IMR-90 (cell line): ENCODE results near the gene BRPF3. TPM values are rescaled to one million over a fixed set of nuclear protein-coding genes. Genes with fewer than 3 reads are reported as not detected.

ENCODE experiments used
- ATAC-seq: fragments of 200-7000 bp; cut with Tn5 transposase; 2 replicates; pipeline ENCODE4 v1.9.1; 2020; ENCODE audit warnings: low read depth, mild to moderate bottlenecking, moderate library complexity
- BruUV-seq: library from RNA; stranded (reverse); fragments of 400-500 nt; replicated peaks from 2 replicates; lab custom pipeline; 2021; lab: Mats Ljungman, UMichigan
- CTCF ChIA-PET: fragments of 300-600 bp; formaldehyde crosslinking; extraction: SDS; loops from one replicate; lab custom pipeline; 2021; ENCODE audit warnings: antibody characterized with exemption; lab: Yijun Ruan, JAX
- POLR2A ChIA-PET: fragments of 300-600 bp; sonication (Branson Sonifier 250); formaldehyde crosslinking; loops from one replicate; lab custom pipeline; 2022; ENCODE audit warnings: antibody characterized with exemption; ENCODE audit not compliant: unreplicated experiment; lab: Charles Lee
- DNase-seq: peaks from one replicate; pipeline ENCODE4 v3.0.0; 2013
- H2AFZ ChIP-seq: replicated peaks from 2 replicates; pipeline ENCODE3; 2013; ENCODE audit warnings: low read length, mild to moderate bottlenecking; ENCODE audit not compliant: poor library complexity
- H2AK5ac ChIP-seq: 2 replicates; pipeline ENCODE4 v1.6.1; 2013; ENCODE audit warnings: low read depth, low read length, inconsistent platforms
- H2AK9ac ChIP-seq: replicated peaks from 2 replicates; pipeline ENCODE3; 2013; ENCODE audit warnings: mild to moderate bottlenecking, low read depth, low read length, moderate library complexity; ENCODE audit not compliant: poor library complexity
- H2BK120ac ChIP-seq: 2 replicates; pipeline ENCODE4 v1.6.1; 2013; ENCODE audit warnings: low read depth, low read length, inconsistent platforms
- H2BK15ac ChIP-seq: 3 replicates; pipeline ENCODE4 v1.6.1; 2013; ENCODE audit warnings: low read depth, low read length, inconsistent platforms
- H2BK20ac ChIP-seq: 2 replicates; pipeline ENCODE4 v1.6.1; 2013; ENCODE audit warnings: low read depth, mild to moderate bottlenecking, inconsistent platforms, low read length, moderate library complexity
- H2BK5ac ChIP-seq: 2 replicates; pipeline ENCODE4 v1.6.1; 2013; ENCODE audit warnings: mild to moderate bottlenecking, low read depth, low read length, inconsistent platforms; ENCODE audit not compliant: poor library complexity, severe bottlenecking
- H3K14ac ChIP-seq: replicated peaks from 2 replicates; pipeline ENCODE4 v1.6.1; 2013; ENCODE audit warnings: low read depth, low read length, inconsistent platforms
- H3K18ac ChIP-seq: 2 replicates; pipeline ENCODE4 v1.6.1; 2013; ENCODE audit warnings: low read depth, low read length, control low read depth
- H3K23ac ChIP-seq: 2 replicates; pipeline ENCODE4 v1.6.1; 2013; ENCODE audit warnings: low read depth, low read length, inconsistent platforms
- H3K27ac ChIP-seq: 2 replicates; pipeline ENCODE4 v1.5.1; 2013; ENCODE audit warnings: mild to moderate bottlenecking, control low read depth, low read length; ENCODE audit not compliant: insufficient read depth
- H3K27me3 ChIP-seq: 2 replicates; pipeline ENCODE4 v1.6.1; 2013; ENCODE audit warnings: low read length; ENCODE audit not compliant: control insufficient read depth, insufficient read depth
- H3K36me3 ChIP-seq: 2 replicates; pipeline ENCODE4 v1.6.1; 2013; ENCODE audit warnings: low read length, mixed read lengths; ENCODE audit not compliant: control insufficient read depth, insufficient read depth
- H3K4ac ChIP-seq: 2 replicates; pipeline ENCODE4 v1.6.1; 2013; ENCODE audit warnings: low read depth, low read length, inconsistent platforms
- H3K4me1 ChIP-seq: 2 replicates; pipeline ENCODE4 v1.6.1; 2013; ENCODE audit warnings: low read length, mixed read lengths; ENCODE audit not compliant: control insufficient read depth, insufficient read depth
- H3K4me2 ChIP-seq: 2 replicates; pipeline ENCODE4 v1.6.1; 2013; ENCODE audit warnings: low read depth, mild to moderate bottlenecking, control low read depth, low read length, moderate library complexity
- H3K4me3 ChIP-seq: 2 replicates; pipeline ENCODE4 v1.5.1; 2013; ENCODE audit warnings: low read depth, mild to moderate bottlenecking, control low read depth, low read length, moderate library complexity; ENCODE audit not compliant: insufficient read depth
- H3K56ac ChIP-seq: 2 replicates; pipeline ENCODE4 v1.6.1; 2013; ENCODE audit warnings: low read length, inconsistent platforms; ENCODE audit not compliant: insufficient read depth; ENCODE audit errors: extremely low read depth
- H3K79me1 ChIP-seq, 2 experiments: 2 replicates each; pipeline ENCODE4 v1.6.1; 2013; ENCODE audit warnings: low read length in 2 of 2, inconsistent platforms in 1 of 2, low read depth in 1 of 2
- H3K9ac ChIP-seq: 2 replicates; pipeline ENCODE4 v1.6.1; 2013; ENCODE audit warnings: low read depth, low read length, control low read depth
- H3K9me1 ChIP-seq: 2 replicates; pipeline ENCODE4 v1.6.1; 2013; ENCODE audit warnings: low read length, inconsistent platforms; ENCODE audit not compliant: insufficient read depth
- H3K9me3 ChIP-seq: 2 replicates; pipeline ENCODE4 v1.6.1; 2013; ENCODE audit warnings: low read length; ENCODE audit not compliant: control insufficient read depth, insufficient read depth
- H4K20me1 ChIP-seq: 2 replicates; pipeline ENCODE4 v1.6.1; 2013; ENCODE audit warnings: low read length, inconsistent platforms; ENCODE audit not compliant: insufficient read depth
- H4K5ac ChIP-seq: 2 replicates; pipeline ENCODE4 v1.6.1; 2013; ENCODE audit warnings: mild to moderate bottlenecking, low read depth, low read length, control low read depth
- H4K8ac ChIP-seq, 2 experiments: 2 replicates each; pipeline ENCODE4 v1.6.1; 2013; ENCODE audit warnings: low read depth in 2 of 2, low read length in 2 of 2, control low read depth in 1 of 2, inconsistent platforms in 1 of 2
- H4K91ac ChIP-seq: 2 replicates; pipeline ENCODE4 v1.6.1; 2013; ENCODE audit warnings: low read depth, low read length, inconsistent platforms; ENCODE audit not compliant: insufficient read depth
- CTCF ChIP-seq: conservative IDR thresholded peaks from 2 replicates; pipeline ENCODE4 v1.5.1; 2012; ENCODE audit warnings: mild to moderate bottlenecking, low read depth, low read length, improper control_type of control experiment
- WGBS, 2 experiments: methylation state at CpG; one replicate each; pipeline versions ENCODE4 v1.1.5 to v1.1.7; 2013; ENCODE audit warnings: missing lambda C conversion rate in 2 of 2; ENCODE audit not compliant: insufficient read length in 1 of 2; ENCODE audit errors: extremely low coverage in 2 of 2; 5-methylcytosine and 5-hydroxymethylcytosine counted together
- dilution Hi-C: fragments of 300-500 bp; cut with HindIII; formaldehyde crosslinking; loops from one replicate; pipeline ENCODE4 v1.14.3; 2018; ENCODE audit warnings: low sequenced_read_pairs; ENCODE audit not compliant: unreplicated experiment
- in situ Hi-C: fragments of 300-500 bp; cut with MboI; formaldehyde crosslinking; loops from 3 replicates; pipeline ENCODE4 v1.14.3; 2019; ENCODE audit warnings: low sequenced_read_pairs, inconsistent platforms, mixed read lengths
- intact Hi-C: fragments of 100-400 bp; cut with micrococcal nuclease; formaldehyde crosslinking; loops from 2 replicates; pipeline ENCODE4 v1.10.0; 2022
- polyA plus RNA-seq, 3 experiments: library from polyadenylated mRNA; depleted of rRNA; stranded (reverse); fragments of >200 nt; gene quantifications; 2 replicates each; pipeline ENCODE4 v1.2.3, GENCODE V29; 2012; ENCODE audit warnings: low replicate concordance in 1 of 3
- total RNA-seq: library from RNA; depleted of rRNA; stranded (reverse); fragments of >200 nt; gene quantifications from 2 replicates; pipeline ENCODE4 v1.2.3, GENCODE V29; 2012

Gene BRPF3
- total and polyA plus RNA-seq, 2 of the 4 experiments (the other 2 are of a cell fraction) = 10.2 to 17.2 TPM

- H4K91ac ChIP-seq = no peak overlapping the region
Measured at GRCh38 chr6:36263390-36264000, 67.0 kb downstream of the BRPF3 start.

More at GRCh38 chr6:36263390-36264000, 67.0 kb downstream of the BRPF3 start:
- H3K27me3 ChIP-seq = peaks cover 41% of the 10 kb centered on the region
- no peak overlapping the region for H3K23ac ChIP-seq
- H2AFZ ChIP-seq = no peak overlapping the region
- no peaks in the 10 kb centered on the region for H4K20me1 ChIP-seq
- no peak overlapping the region for H4K8ac ChIP-seq
- no peak overlapping the region for H2BK120ac ChIP-seq
- H3K79me1 ChIP-seq = no peaks in the 10 kb centered on the region
- ChIA-PET POLR2A (no interaction called here), CTCF (no interaction called here)
- no peak for TF ChIP-seq CTCF
- dilution Hi-C loops = no loop called here
- no peak overlapping the region for H3K27ac ChIP-seq
- intact Hi-C loops = no loop called here
- 94% methylated on average over 2 of the region's 9 CpGs; no CpG with 5 or more reads in 1 of the 2 experiments for WGBS, 2 experiments
- ATAC-seq = no peak
- no peak overlapping the region for H2BK5ac ChIP-seq
- H3K4me1 ChIP-seq = no peaks in the 10 kb centered on the region
- H3K18ac ChIP-seq = no peak overlapping the region
- H3K4me2 ChIP-seq = no peak overlapping the region
- H4K5ac ChIP-seq = no peak overlapping the region
- no peak overlapping the region for H3K4ac ChIP-seq
- no peak overlapping the region for H3K4me3 ChIP-seq
- H3K9ac ChIP-seq = no peak overlapping the region
- H3K14ac ChIP-seq = no peak overlapping the region
- no peak overlapping the region for H2BK15ac ChIP-seq
- H3K36me3 ChIP-seq = no peaks in the 10 kb centered on the region
- no TSS peak for BruUV-seq
- in situ Hi-C loops = no loop called here
- DNase-seq = no peak
- peaks cover 12% of the 10 kb centered on the region for H3K9me3 ChIP-seq
- H3K9me1 ChIP-seq = no peaks in the 10 kb centered on the region; the same call in 1 of the 2 replicates
- no peak overlapping the region for H2AK9ac ChIP-seq
- no peak overlapping the region for H2BK20ac ChIP-seq
- H3K56ac ChIP-seq = no peak overlapping the region
- H2AK5ac ChIP-seq = no peak overlapping the region
